ENCODE results near the gene TTC7B.

The TTC7B gene

GRCh38 chr14:90797919-90798318 is 18.3 kb downstream of the TTC7B start:
- Histone ChIP-seq H4K20me1 (ENCODE audit: insufficient read depth, low read length) (no peaks in the 10 kb centered on the region), H3K27ac (ENCODE audit: low read depth, low read length, poor library complexity, severe bottlenecking) (no peak overlapping the region), H3K9me3 (ENCODE audit: low read length) (no peaks in the 10 kb centered on the region), H3K27me3 (ENCODE audit: insufficient read depth, low read length) (no peaks in the 10 kb centered on the region; the same call in 1 of the 2 replicates), H3K36me3 (ENCODE audit: insufficient read depth, low read length) (no peaks in the 10 kb centered on the region), H3F3A (ENCODE audit: insufficient read depth, low read length) (no peaks in the 10 kb centered on the region), H3K79me2 (ENCODE audit: insufficient read depth, low read length) (no peaks in the 10 kb centered on the region), H3K4me1 (ENCODE audit: insufficient read depth, low read length, severe bottlenecking) (peaks cover 4% of the 10 kb centered on the region), H3K4me3 (ENCODE audit: low read depth, low read length, poor library complexity, severe bottlenecking) (no peak overlapping the region), H3K9ac (ENCODE audit: low read length) (no peak overlapping the region), H3K4me2 (ENCODE audit: low read length) (no peak overlapping the region), H2AFZ (ENCODE audit: low read length) (no peak overlapping the region), H3K9me2 (ENCODE audit: low read depth, low read length) (no peaks in the 10 kb centered on the region)
- TF ChIP-seq CTCF (IDR thresholded peaks at IDR 0.05; ENCODE audit: low read length) = no peak
- TF ChIP-seq EZH2 (IDR thresholded peaks at IDR 0.05; ENCODE audit: borderline replicate concordance, low read length) = no peak

GRCh38 chr14:90797451-90797850 is 18.8 kb downstream of the TTC7B start:
- no peaks in the 10 kb centered on the region for H3K36me3 ChIP-seq (ENCODE audit: insufficient read depth, low read length)
- H3K4me1 ChIP-seq (ENCODE audit: insufficient read depth, low read length, severe bottlenecking) = peaks cover 2% of the 10 kb centered on the region
- H3K27ac ChIP-seq (ENCODE audit: low read depth, low read length, poor library complexity, severe bottlenecking) = no peak overlapping the region
- H3K27me3 ChIP-seq (ENCODE audit: insufficient read depth, low read length) = no peaks in the 10 kb centered on the region; the same call in 1 of the 2 replicates
- H3K9ac ChIP-seq (ENCODE audit: low read length) = no peak overlapping the region
- H3K4me3 ChIP-seq (ENCODE audit: low read depth, low read length, poor library complexity, severe bottlenecking) = no peak overlapping the region
- no peaks in the 10 kb centered on the region for H3F3A ChIP-seq (ENCODE audit: insufficient read depth, low read length)
- no peaks in the 10 kb centered on the region for H3K79me2 ChIP-seq (ENCODE audit: insufficient read depth, low read length)
- no peak overlapping the region for H2AFZ ChIP-seq (ENCODE audit: low read length)
- no peak overlapping the region for H3K4me2 ChIP-seq (ENCODE audit: low read length)
- TF ChIP-seq EZH2 (IDR thresholded peaks at IDR 0.05; ENCODE audit: borderline replicate concordance, low read length) (no peak), CTCF (IDR thresholded peaks at IDR 0.05; ENCODE audit: low read length) (no peak)
- H3K9me2 ChIP-seq (ENCODE audit: low read depth, low read length) = no peaks in the 10 kb centered on the region
- no peaks in the 10 kb centered on the region for H3K9me3 ChIP-seq (ENCODE audit: low read length)
- no peaks in the 10 kb centered on the region for H4K20me1 ChIP-seq (ENCODE audit: insufficient read depth, low read length)

GRCh38 chr14:90796329-90796728 is 19.9 kb downstream of the TTC7B start:
- no peaks in the 10 kb centered on the region for H4K20me1 ChIP-seq (ENCODE audit: insufficient read depth, low read length)
- no peaks in the 10 kb centered on the region for H3K79me2 ChIP-seq (ENCODE audit: insufficient read depth, low read length)
- no peaks in the 10 kb centered on the region for H3F3A ChIP-seq (ENCODE audit: insufficient read depth, low read length)
- H3K4me3 ChIP-seq (ENCODE audit: low read depth, low read length, poor library complexity, severe bottlenecking) = no peak overlapping the region
- no peaks in the 10 kb centered on the region for H3K4me1 ChIP-seq (ENCODE audit: insufficient read depth, low read length, severe bottlenecking)
- no peak overlapping the region for H2AFZ ChIP-seq (ENCODE audit: low read length)
- no peak for TF ChIP-seq EZH2 (IDR thresholded peaks at IDR 0.05; ENCODE audit: borderline replicate concordance, low read length)
- no peak for TF ChIP-seq CTCF (IDR thresholded peaks at IDR 0.05; ENCODE audit: low read length)
- no peak overlapping the region for H3K4me2 ChIP-seq (ENCODE audit: low read length)
- H3K36me3 ChIP-seq (ENCODE audit: insufficient read depth, low read length) = no peaks in the 10 kb centered on the region
- no peaks in the 10 kb centered on the region for H3K9me3 ChIP-seq (ENCODE audit: low read length)
- no peaks in the 10 kb centered on the region; the same call in 1 of the 2 replicates for H3K27me3 ChIP-seq (ENCODE audit: insufficient read depth, low read length)
- no peaks in the 10 kb centered on the region for H3K9me2 ChIP-seq (ENCODE audit: low read depth, low read length)
- no peak overlapping the region for H3K27ac ChIP-seq (ENCODE audit: low read depth, low read length, poor library complexity, severe bottlenecking)
- H3K9ac ChIP-seq (ENCODE audit: low read length) = no peak overlapping the region
